Stomach (tissue), 9 donors: Measurements from ENCODE around the gene BBS7. TPM values are rescaled to one million over a fixed set of nuclear protein-coding genes. Genes with fewer than 3 reads are reported as not detected.

Source experiments
- DNase-seq, 2 donors: peaks; one replicate each; pipeline versions ENCODE4 v3.0.0 to v3.0.0-alpha.2; 2013 to 2019
- H3K27ac ChIP-seq, 5 donors: fragments of 200-600 bp in 4 of 5; sonication (generic) in 4 of 5; one replicate each; pipeline ENCODE4 v1.5.1; 2013 to 2019; ENCODE audit warnings: mild to moderate bottlenecking in 1 of 5, moderate library complexity in 1 of 5
- H3K27me3 ChIP-seq, 3 donors: fragments of 200-600 bp; sonication (generic); one replicate each; pipeline ENCODE4 v1.5.1; 2017 to 2019; ENCODE audit warnings: mixed run types in 1 of 3
- H3K36me3 ChIP-seq, 4 donors: fragments of 200-600 bp; sonication (generic); 1 replicate in 3 of 4; 2 replicates in 1 of 4; pipeline ENCODE4 v1.5.1; 2016 to 2019
- H3K4me1 ChIP-seq, 4 donors: fragments of 200-600 bp; sonication (generic); one replicate each; pipeline ENCODE4 v1.5.1; 2016 to 2019
- H3K4me3 ChIP-seq, 4 donors: fragments of 200-600 bp; sonication (generic) in 3 of 4; one replicate each; pipeline ENCODE4 v1.5.1; 2016 to 2019; ENCODE audit warnings: mild to moderate bottlenecking in 1 of 4
- H3K9me3 ChIP-seq, 4 donors: fragments of 200-600 bp; sonication (generic); one replicate each; pipeline ENCODE4 v1.5.1; 2016 to 2019
- EP300 ChIP-seq: sonication (generic); formaldehyde crosslinking; IDR thresholded peaks from one replicate; pipeline ENCODE4 v1.6.1; 2017; ENCODE audit warnings: antibody characterized with exemption
- POLR2A ChIP-seq, 4 donors: fragments of 450-650 bp; IDR thresholded peaks; one replicate each; pipeline ENCODE4 v1.6.1; 2016; ENCODE audit warnings: antibody characterized with exemption in 4 of 4, control low read depth in 2 of 4, mild to moderate bottlenecking in 1 of 4, moderate library complexity in 1 of 4
- POLR2AphosphoS5 ChIP-seq, 3 donors: sonication (generic); formaldehyde crosslinking; IDR thresholded peaks; one replicate each; pipeline ENCODE4 v1.6.1; 2016; ENCODE audit warnings: antibody characterized with exemption in 3 of 3
- WGBS, 5 donors: extraction: QIAGEN DNeasy Blood & Tissue Kit in 3 of 5; methylation state at CpG; one replicate each; pipeline versions ENCODE4 v1.1.5 to v1.1.7; 2013 to 2018; 5-methylcytosine and 5-hydroxymethylcytosine counted together
- intact Hi-C: fragments of 100-400 bp; cut with DNase I; formaldehyde crosslinking; loops from one replicate; pipeline ENCODE4 v1.15.1; 2023; ENCODE audit warnings: low total_unique reads
- polyA plus RNA-seq, 3 donors: library from polyadenylated mRNA; stranded (reverse); fragments of 200-250 nt; gene quantifications; one replicate each; pipeline ENCODE4 v1.2.3, GENCODE V29; 2013
- total RNA-seq, 5 donors: library from RNA; depleted of rRNA; stranded (reverse); fragments of >200 nt; gene quantifications; one replicate each; pipeline versions ENCODE4 v1.1.0 to v1.2.3, GENCODE V29; 2014 to 2016
- TF ChIP-seq, protein P1 (sequence below), 7 experiments: fragments of 450-650 bp in 4 of 7; fragments of 200-600 bp in 3 of 7; sonication (generic) in 3 of 7; IDR thresholded peaks; one replicate each; pipeline ENCODE4 v1.5.1; 2016 to 2019; ENCODE audit warnings: antibody characterized with exemption in 7 of 7, control low read depth in 2 of 7, mild to moderate bottlenecking in 1 of 7
- donor health status: healthy with polysubstance abuse.
- donor health status: Bipolar disorder and iron deficiency.
- donor health status: healthy.

Gene BBS7
- total and polyA plus RNA-seq, 8 donors: 6.7 to 22.2 (median 12.7) TPM

DNA sequence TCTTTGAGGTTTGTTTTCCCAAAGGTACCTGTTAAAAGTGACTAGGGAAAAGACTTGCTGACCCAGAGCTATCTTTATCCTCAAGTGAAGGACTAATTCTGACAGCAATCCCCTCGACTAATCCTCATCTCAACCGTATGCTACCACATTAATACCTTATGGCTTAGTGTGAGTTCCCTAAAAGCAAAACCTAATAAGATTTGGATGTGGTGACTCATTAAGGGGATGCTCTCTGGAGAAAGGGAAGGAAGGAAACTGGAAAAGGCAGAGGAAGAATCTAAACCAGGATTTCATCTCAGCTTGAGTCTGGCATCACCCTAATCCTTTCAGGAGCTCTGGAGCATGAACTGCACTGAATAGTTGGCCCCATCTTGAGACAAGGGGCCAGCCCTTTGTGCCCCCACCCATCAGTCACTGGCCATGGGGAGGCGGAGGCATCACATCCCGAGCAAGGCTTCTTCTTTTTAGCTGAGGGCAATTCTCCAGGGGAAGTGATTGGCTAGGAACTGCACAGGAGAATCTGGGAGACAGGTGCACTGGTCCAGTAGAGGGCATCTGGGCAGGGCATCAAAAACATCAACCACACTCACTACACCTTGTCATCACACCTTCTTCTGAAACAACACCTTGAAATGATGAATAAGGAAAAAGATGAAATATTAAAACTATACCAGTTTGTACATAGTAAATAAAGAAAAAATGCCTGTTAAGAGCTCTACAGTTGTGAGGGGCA is 6.9 kb upstream of the BBS7 start:
- peaks cover 0 to 10% (median 0%) of the 10 kb centered on the region in 3 donors for H3K27me3 ChIP-seq
- 64 to 77% (median 73%) methylated on average over 4 of the region's 4 CpGs for WGBS, 5 donors
- intact Hi-C loops: no loop called here
- H3K4me3 ChIP-seq: no peak overlapping the region
- H3K36me3 ChIP-seq: no peaks in the 10 kb centered on the region
- no peak for DNase-seq
- H3K27ac ChIP-seq: no peak overlapping the region
- H3K4me1 ChIP-seq: no peaks in the 10 kb centered on the region
- no peak for TF ChIP-seq POLR2AphosphoS5 (IDR thresholded peaks at IDR 0.05)
- TF ChIP-seq, protein P1, sequence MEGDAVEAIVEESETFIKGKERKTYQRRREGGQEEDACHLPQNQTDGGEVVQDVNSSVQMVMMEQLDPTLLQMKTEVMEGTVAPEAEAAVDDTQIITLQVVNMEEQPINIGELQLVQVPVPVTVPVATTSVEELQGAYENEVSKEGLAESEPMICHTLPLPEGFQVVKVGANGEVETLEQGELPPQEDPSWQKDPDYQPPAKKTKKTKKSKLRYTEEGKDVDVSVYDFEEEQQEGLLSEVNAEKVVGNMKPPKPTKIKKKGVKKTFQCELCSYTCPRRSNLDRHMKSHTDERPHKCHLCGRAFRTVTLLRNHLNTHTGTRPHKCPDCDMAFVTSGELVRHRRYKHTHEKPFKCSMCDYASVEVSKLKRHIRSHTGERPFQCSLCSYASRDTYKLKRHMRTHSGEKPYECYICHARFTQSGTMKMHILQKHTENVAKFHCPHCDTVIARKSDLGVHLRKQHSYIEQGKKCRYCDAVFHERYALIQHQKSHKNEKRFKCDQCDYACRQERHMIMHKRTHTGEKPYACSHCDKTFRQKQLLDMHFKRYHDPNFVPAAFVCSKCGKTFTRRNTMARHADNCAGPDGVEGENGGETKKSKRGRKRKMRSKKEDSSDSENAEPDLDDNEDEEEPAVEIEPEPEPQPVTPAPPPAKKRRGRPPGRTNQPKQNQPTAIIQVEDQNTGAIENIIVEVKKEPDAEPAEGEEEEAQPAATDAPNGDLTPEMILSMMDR (IDR thresholded peaks at IDR 0.05): no peak
- TF ChIP-seq EP300: no peak
- TF ChIP-seq POLR2A (IDR thresholded peaks at IDR 0.05): no peak
- no peaks in the 10 kb centered on the region for H3K9me3 ChIP-seq

DNA sequence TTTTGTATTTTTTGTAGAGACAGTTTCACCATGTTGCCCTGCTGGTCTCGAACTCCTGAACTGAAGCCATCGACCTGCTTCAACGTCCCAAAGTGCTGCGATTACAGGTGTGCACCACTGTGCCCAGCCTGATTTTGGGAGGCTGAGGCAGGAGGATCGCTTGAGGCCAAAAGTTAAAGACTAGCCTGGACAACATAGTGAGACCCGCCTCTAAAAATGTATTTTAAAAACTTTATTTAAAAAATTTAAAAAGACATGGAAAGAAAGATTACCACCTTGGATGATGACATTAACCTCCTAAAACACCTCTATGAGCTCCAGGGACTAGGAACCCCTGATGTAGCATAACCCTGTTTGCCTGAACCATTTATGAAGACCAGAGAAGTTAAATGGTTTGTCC is 5.8 kb upstream of the BBS7 start:
- Histone ChIP-seq H3K4me3 (no peak overlapping the region), H3K36me3 (no peaks in the 10 kb centered on the region), H3K9me3 (no peaks in the 10 kb centered on the region), H3K27ac (no peak overlapping the region), H3K4me1 (peaks cover 0 to 1% (median under 1%) of the 10 kb centered on the region in 4 donors), H3K27me3 (peaks cover 0 to 10% (median 0%) of the 10 kb centered on the region in 3 donors)
- intact Hi-C loops: no loop called here
- 91 to 93% (median 92%) methylated on average over 6 of the region's 6 CpGs for WGBS, 5 donors
- no peak for TF ChIP-seq POLR2A (IDR thresholded peaks at IDR 0.05)
- TF ChIP-seq, protein P1 (IDR thresholded peaks at IDR 0.05): no peak
- TF ChIP-seq POLR2AphosphoS5 (IDR thresholded peaks at IDR 0.05): no peak
- TF ChIP-seq EP300: no peak
- no peak for DNase-seq

DNA sequence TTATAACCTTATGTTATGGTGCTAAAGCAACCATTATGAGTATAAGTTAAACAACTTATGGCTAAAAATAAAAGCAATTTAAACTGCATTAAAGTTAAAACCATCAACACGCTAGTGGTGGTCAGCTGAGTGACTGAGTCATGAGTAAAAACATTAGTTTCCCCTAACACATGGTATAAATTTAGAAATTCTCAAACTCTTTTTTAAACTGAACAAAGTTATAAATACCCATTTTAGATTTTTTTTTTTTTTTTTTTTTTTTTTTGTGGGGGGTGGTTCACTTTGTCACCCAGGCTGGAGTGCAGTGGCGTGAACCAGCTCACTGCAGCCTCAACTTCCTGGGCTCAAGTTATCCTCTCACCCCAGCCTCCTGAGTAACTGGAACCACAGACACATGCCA is 5.4 kb upstream of the BBS7 start:
- Histone ChIP-seq H3K9me3 (no peaks in the 10 kb centered on the region), H3K27me3 (peaks cover 0 to 10% (median 0%) of the 10 kb centered on the region in 3 donors), H3K4me1 (peaks cover 0 to 5% (median 4%) of the 10 kb centered on the region in 4 donors), H3K27ac (no peak overlapping the region), H3K4me3 (no peak overlapping the region), H3K36me3 (no peaks in the 10 kb centered on the region)
- no peak for DNase-seq
- TF ChIP-seq, protein P1 (IDR thresholded peaks at IDR 0.05): no peak
- WGBS, 5 donors: 45 to 96% (median 90%) methylated on average over 2 of the region's 2 CpGs
- intact Hi-C loops: no loop called here

DNA sequence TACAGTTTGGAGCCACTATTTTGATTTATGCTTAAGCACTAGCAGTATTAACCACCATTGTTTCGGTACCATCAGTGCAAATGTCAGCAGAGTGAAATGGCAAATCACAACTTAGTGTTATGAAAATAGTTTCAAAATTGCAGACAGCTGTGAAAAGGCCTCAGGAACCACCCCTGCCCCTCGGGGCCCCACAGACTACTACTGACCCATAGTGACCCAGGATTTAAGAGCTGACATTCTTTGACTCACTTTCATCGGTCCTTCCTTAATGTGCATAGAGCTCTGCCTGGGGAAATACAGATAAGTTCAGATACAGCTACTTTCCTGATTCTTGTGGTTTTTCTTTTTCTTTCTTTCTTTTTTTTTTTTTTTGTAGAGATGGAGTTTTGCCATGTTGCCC is 3.3 kb upstream of the BBS7 start:
- Histone ChIP-seq H3K4me3 (no peak overlapping the region), H3K4me1 (peaks cover 4 to 17% (median 15%) of the 10 kb centered on the region in 4 donors), H3K27ac (no peak overlapping the region), H3K36me3 (no peaks in the 10 kb centered on the region), H3K9me3 (no peaks in the 10 kb centered on the region), H3K27me3 (peaks cover 0 to 10% (median 0%) of the 10 kb centered on the region in 3 donors)
- WGBS, 5 donors: 41 to 53% (median 49%) methylated on average over 3 of the region's 3 CpGs
- TF ChIP-seq, protein P1 (IDR thresholded peaks at IDR 0.05): no peak
- no peak for TF ChIP-seq POLR2AphosphoS5 (IDR thresholded peaks at IDR 0.05)
- TF ChIP-seq EP300: no peak
- no peak for TF ChIP-seq POLR2A (IDR thresholded peaks at IDR 0.05)
- intact Hi-C loops: no loop called here
- no peak for DNase-seq
